Psoas muscle (tissue), 8 donors: ENCODE data around the gene IL34. TPM values are rescaled to one million over a fixed set of nuclear protein-coding genes. Genes with fewer than 3 reads are reported as not detected.
A peak's percentile ranks its signal among the peaks of the same experiment; 100 is the strongest.

Experiments
- ATAC-seq, 4 donors: fragments of 200-7000 bp; cut with Tn5 transposase; one replicate each; pipeline ENCODE4 v1.9.1; 2020; ENCODE audit warnings: moderate library complexity in 3 of 4, mild to moderate bottlenecking in 2 of 4
- DNase-seq, 2 donors: peaks; one replicate each; pipeline ENCODE4 v3.0.0-alpha.2; 2020
- H3K27ac ChIP-seq: fragments of 200-600 bp; one replicate; pipeline ENCODE4 v1.8.0; 2022
- H3K27me3 ChIP-seq, 3 donors: fragments of 200-600 bp in 1 of 3; one replicate each; pipeline versions ENCODE4 v1.6.1 to v1.8.0; 2013 to 2022; ENCODE audit warnings: low read length in 2 of 3, mild to moderate bottlenecking in 2 of 3, moderate library complexity in 1 of 3; ENCODE audit not compliant: insufficient read depth in 3 of 3
- H3K36me3 ChIP-seq, 2 donors: fragments of 200-600 bp in 1 of 2; one replicate each; pipeline versions ENCODE4 v1.6.1 to v1.8.0; 2013 to 2022; ENCODE audit warnings: low read depth in 1 of 2, mild to moderate bottlenecking in 1 of 2, moderate library complexity in 1 of 2; ENCODE audit not compliant: insufficient read depth in 1 of 2
- H3K4me1 ChIP-seq: fragments of 200-600 bp; one replicate; pipeline ENCODE4 v1.8.0; 2022
- H3K4me3 ChIP-seq: fragments of 200-600 bp; one replicate; pipeline ENCODE4 v1.8.0; 2022; ENCODE audit warnings: mild to moderate bottlenecking
- H3K9me3 ChIP-seq: fragments of 200-600 bp; one replicate; pipeline ENCODE4 v1.8.0; 2022
- WGBS, 3 donors: extraction: QIAGEN DNeasy Blood & Tissue Kit; methylation state at CpG; one replicate each; pipeline versions ENCODE4 v1.1.6 to v1.1.7; 2013; 5-methylcytosine and 5-hydroxymethylcytosine counted together
- intact Hi-C, 2 donors: fragments of 100-400 bp; cut with DNase I; formaldehyde crosslinking; loops; one replicate each; pipeline versions ENCODE4 v1.11.0 to v1.14.2; 2022
- polyA plus RNA-seq, 3 donors: library from polyadenylated mRNA; stranded (reverse); fragments of 200-250 nt; gene quantifications; one replicate each; pipeline ENCODE4 v1.2.3, GENCODE V29; 2013
- total RNA-seq, 4 donors: library from RNA; stranded (reverse); fragmentation: NEBNext Ultra II Directional in 2 of 4; extraction: Animal tissue kit (Norgen Biotek cat#: 25700) in 2 of 4; gene quantifications; one replicate each; pipeline versions ENCODE4 v1.2.1 to v1.2.4, GENCODE V29; 2021 to 2023
- TF ChIP-seq, protein P1 (sequence below): fragments of 200-600 bp; IDR thresholded peaks from one replicate; pipeline ENCODE4 v1.8.0; 2022; ENCODE audit warnings: antibody characterized with exemption
- donor health status: healthy with polysubstance abuse.
- donor health status: DM: no; HTN: no; CAD: no; lungs with moderate emphysema.
- donor health status: Bipolar disorder and iron deficiency.
- donor health status: healthy.
- donor health status: DM: yes; HTN: yes; CAD: no.
- donor health status: DM: no; HTN: no; CAD: no.
- donor health status: DM: no; HTN: no; CAD: no.
- donor health status: DM: yes; HTN: yes; CAD: no.

Gene IL34
- total and polyA plus RNA-seq, 7 donors = 0.89 to 18.5 (median 6.5) TPM

DNA sequence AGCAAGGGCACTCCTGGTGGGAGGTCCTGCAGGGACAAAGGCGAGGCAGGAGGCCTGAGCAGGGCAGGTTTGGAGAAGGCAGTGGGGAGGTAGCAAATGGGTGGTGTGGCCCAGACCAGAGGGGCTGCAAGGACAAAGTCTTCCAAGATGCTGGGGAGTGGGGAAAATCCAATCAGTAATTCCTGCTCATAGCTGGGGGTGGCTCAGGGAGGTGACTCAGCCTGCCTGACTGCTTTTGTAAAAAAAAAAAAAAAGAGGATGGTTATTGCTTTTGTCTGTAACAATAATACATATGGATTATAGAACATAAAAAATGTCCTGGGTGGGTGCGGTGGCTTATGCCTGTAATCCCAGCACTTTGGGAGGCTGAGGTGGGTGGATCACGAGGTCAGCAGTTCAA, 5.2 kb downstream of the IL34 start:
- peaks cover 10% of the 10 kb centered on the region for H3K4me1 ChIP-seq
- TF ChIP-seq, protein P1, sequence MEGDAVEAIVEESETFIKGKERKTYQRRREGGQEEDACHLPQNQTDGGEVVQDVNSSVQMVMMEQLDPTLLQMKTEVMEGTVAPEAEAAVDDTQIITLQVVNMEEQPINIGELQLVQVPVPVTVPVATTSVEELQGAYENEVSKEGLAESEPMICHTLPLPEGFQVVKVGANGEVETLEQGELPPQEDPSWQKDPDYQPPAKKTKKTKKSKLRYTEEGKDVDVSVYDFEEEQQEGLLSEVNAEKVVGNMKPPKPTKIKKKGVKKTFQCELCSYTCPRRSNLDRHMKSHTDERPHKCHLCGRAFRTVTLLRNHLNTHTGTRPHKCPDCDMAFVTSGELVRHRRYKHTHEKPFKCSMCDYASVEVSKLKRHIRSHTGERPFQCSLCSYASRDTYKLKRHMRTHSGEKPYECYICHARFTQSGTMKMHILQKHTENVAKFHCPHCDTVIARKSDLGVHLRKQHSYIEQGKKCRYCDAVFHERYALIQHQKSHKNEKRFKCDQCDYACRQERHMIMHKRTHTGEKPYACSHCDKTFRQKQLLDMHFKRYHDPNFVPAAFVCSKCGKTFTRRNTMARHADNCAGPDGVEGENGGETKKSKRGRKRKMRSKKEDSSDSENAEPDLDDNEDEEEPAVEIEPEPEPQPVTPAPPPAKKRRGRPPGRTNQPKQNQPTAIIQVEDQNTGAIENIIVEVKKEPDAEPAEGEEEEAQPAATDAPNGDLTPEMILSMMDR = no peak
- H3K36me3 ChIP-seq = no peaks in the 10 kb centered on the region
- 91 to 93% (median 93%) methylated on average over 3 of the region's 3 CpGs for whole genome bisulfite sequencing, 3 donors
- H3K27ac ChIP-seq = no peak overlapping the region
- ATAC-seq (no peak), DNase-seq (no peak)
- no peak overlapping the region for H3K4me3 ChIP-seq
- intact Hi-C loops = loop anchor here (5.0 to 10.0 kb wide), 4 partner anchors 119 to 319 kb away; no protein-coding TSS in a partner anchor
- H3K27me3 ChIP-seq = no peaks in the 10 kb centered on the region
- no peaks in the 10 kb centered on the region for H3K9me3 ChIP-seq

DNA sequence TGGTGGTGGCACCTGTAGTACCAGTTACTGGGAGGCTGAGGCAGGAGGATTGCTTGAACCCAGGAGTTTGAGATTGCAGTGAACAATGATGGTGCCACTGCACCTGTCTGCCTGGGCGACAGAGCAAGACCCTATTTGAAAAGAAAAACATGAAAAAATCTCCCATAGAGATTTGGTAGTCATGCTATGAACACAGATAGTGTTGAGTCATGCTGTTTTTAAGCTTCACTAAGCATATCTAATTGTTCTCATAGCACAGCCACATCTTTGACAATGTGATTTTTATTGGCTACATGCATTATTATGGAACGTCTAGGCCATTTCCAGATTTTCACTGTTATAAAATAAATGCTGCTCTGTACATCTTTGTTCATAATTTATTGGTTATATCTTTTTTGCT, 6.0 kb downstream of the IL34 start:
- TF ChIP-seq, protein P1 = no peak
- ATAC-seq = no peak
- H3K36me3 ChIP-seq = no peaks in the 10 kb centered on the region

DNA sequence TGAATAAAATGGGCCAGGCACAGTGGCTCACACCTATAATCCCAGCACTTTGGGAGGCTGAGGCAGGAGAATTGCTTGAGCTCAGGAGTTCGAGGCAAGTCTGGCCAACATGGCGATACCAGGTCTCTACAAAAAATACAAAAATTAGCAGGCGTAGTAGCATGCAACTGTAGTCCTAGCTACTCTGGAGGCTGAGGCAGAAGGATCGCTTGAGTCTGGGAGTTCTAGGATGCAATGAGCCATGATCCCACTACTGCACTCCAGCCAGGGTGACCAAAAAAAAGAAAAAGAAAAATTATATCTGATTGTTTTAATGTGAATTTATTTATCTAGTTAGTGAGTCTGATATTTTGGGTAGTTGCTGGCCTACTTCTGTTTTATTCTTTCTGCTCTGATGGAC, 7.0 kb downstream of the IL34 start:
- peaks cover 6% of the 10 kb centered on the region for H3K4me1 ChIP-seq
- H3K4me3 ChIP-seq = no peak overlapping the region
- H3K27me3 ChIP-seq = no peaks in the 10 kb centered on the region
- H3K36me3 ChIP-seq = no peaks in the 10 kb centered on the region
- 87 to 88% (median 88%) methylated on average over 4 of the region's 4 CpGs for WGBS, 3 donors
- DNase-seq (no peak), ATAC-seq (peak in 3 of 4 donors; percentile 5 to 35 (median 6))
- no peak overlapping the region for H3K27ac ChIP-seq
- TF ChIP-seq, protein P1 = no peak
- intact Hi-C loops = loop anchor here (5.0 to 10.0 kb wide), 4 partner anchors 121 to 321 kb away; no protein-coding TSS in a partner anchor
- no peaks in the 10 kb centered on the region for H3K9me3 ChIP-seq

More for the DNA sequence above, 6.0 kb downstream of the IL34 start:
- intact Hi-C loops = loop anchor here (5.0 to 10.0 kb wide), 4 partner anchors 120 to 320 kb away; no protein-coding TSS in a partner anchor
- no peak for DNase-seq
- H3K27ac ChIP-seq = no peak overlapping the region
- H3K27me3 ChIP-seq = no peaks in the 10 kb centered on the region
- H3K4me3 ChIP-seq = no peak overlapping the region
- WGBS, 3 donors = 78 to 84% (median 82%) methylated on average over 2 of the region's 2 CpGs
- H3K4me1 ChIP-seq = peaks cover 6% of the 10 kb centered on the region
- H3K9me3 ChIP-seq = no peaks in the 10 kb centered on the region

DNA sequence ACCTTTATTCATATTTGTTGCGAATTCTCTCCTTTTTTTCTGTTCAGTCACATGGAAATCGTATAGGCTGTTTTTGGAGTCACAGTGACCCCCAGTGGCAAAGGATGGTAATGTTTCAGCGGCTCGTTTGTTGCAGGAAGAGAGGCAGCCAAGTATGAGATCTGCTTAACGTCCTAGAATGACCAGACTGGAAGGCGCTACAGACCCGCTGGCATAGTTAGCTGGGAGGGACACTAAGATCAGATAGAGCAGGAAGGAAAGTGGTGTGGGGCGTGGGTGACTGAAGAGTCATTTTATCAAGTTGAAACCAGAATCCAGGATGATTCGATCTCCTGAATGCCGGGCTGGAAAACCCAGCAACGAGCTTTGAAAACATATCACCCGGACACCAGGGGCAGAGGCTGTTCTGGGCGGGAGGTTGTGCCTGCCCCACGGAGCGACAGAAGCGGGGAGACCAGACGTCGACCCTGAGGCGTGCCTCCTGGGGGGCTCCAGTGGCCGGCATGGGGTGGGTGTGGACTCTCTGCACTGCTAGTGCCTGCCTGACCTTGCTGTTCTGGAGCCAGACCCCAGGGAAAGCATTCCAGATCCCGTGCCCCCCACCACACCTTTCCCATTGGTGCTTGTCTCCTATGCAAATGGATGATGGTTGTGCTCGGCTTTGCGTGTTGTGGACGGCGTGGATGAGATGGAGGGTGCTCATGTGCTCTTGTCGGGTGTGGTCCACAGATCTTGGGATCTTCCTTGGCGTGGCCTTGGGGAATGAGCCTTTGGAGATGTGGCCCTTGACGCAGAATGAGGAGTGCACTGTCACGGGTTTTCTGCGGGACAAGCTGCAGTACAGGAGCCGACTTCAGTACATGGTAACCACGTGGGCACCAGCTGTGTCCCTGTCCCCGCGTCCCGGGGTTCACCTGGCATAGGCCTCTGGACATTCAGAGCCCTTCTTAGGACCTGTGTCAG, 7.7 kb downstream of the IL34 start:
- TF ChIP-seq, protein P1 = peak; percentile 92
- Histone ChIP-seq H3K27me3 (no peaks in the 10 kb centered on the region), H3K36me3 (no peaks in the 10 kb centered on the region), H3K4me1 (peaks cover 6% of the 10 kb centered on the region), H3K9me3 (no peaks in the 10 kb centered on the region), H3K4me3 (peak overlapping the region; percentile 37), H3K27ac (no peak overlapping the region)
- ATAC-seq (peak; percentile 75 to 88 (median 79)), DNase-seq (peak; percentile 76 to 82)
- 33 to 42% (median 35%) methylated on average over 35 of the region's 35 CpGs for WGBS, 3 donors
- intact Hi-C loops = loop anchor here (5.0 to 10.0 kb wide), 4 partner anchors 122 to 322 kb away; no protein-coding TSS in a partner anchor
